Skin of body (tissue), 2 donors: ENCODE results near the gene SLC6A16. TPM values are rescaled to one million over a fixed set of nuclear protein-coding genes. Genes with fewer than 3 reads are reported as not detected.
"Not testable (repeated sequence)": the region's sequence is repeated elsewhere in the genome, so short reads cannot be mapped to it uniquely, and the experiment has no call there.

ENCODE experiments used
- DNase-seq: peaks from one replicate; lab custom pipeline; 2025; lab: John Stamatoyannopoulos, UW
- total RNA-seq: library from RNA; depleted of rRNA; stranded (reverse); fragments of >200 nt; gene quantifications from one replicate; pipeline ENCODE4 v1.2.3, GENCODE V29; 2014

SLC6A16 gene
- total RNA-seq, 1 donor from 2014 or later: 0.20 TPM

DNA sequence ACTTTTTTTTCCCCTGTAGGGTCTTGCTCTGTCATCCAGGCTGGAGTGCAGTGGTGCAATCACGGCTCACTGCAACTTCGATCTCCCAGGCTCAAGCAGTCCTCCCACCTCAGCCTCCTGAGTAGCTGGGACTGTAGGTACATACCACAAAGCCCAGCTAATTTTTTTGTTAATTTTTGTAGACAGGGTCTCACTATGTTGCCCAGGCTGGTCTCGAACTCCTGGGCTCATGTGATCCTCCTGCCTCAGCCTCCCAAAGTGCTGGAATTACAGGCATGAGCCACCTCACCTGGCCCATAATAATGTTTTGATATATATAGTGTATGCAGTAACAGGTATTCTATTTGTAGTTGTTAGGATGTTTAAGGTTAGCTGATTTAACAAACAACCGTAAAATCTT lies 6.2 kb upstream of the SLC6A16 start:
- not testable (repeated sequence) for DNase-seq

DNA sequence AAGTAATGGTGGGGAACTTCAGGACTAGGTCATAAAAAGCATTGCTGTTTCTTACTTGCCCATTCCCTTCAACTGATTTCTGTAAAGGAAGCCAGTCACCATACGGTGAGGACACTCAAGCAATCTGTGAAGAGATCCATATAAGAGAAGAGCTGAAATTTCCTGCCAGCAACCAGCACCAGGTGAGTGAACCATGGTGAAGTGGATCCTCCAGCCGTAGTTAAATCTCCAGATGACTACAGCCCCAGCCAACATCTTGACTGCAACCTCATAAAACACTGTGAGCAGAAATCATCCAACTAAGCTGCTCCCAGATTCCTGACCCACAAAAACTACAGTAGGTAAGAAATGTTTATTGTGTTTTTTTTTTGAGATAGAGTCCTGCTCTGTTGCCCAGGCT lies 3.8 kb upstream of the SLC6A16 start:
- no peak for DNase-seq

DNA sequence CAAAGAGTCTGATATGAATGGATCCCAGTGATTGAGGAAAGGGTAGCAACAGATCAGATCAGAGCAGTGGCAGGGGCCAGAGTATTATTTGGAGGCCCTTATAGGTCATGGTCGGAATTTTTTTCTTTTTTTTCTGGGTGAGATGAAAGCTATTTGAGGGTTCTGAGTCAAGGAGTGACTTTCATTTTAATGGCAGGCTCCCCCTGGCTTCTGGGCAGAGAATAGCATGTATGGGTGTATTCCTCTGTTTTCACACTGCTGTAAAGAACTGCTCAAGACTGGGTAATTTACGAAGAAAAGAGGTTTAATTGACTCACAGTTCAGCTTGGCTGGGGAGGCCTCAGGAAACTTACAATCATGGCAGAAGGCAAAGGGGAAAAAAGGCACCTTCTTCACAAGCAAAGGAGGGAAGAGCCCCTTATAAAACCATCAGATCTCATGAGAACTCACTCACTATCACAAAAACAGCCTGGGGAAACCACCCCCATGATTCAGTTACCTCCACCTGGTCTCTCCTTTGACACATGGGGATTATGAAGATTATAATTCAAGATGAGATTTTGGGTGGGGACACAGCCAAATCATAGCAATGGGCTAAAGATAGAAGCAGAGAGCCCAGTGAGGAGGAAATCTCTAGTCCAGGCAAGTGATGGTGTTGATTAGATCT lies 3.0 kb upstream of the SLC6A16 start:
- no peak for DNase-seq

DNA sequence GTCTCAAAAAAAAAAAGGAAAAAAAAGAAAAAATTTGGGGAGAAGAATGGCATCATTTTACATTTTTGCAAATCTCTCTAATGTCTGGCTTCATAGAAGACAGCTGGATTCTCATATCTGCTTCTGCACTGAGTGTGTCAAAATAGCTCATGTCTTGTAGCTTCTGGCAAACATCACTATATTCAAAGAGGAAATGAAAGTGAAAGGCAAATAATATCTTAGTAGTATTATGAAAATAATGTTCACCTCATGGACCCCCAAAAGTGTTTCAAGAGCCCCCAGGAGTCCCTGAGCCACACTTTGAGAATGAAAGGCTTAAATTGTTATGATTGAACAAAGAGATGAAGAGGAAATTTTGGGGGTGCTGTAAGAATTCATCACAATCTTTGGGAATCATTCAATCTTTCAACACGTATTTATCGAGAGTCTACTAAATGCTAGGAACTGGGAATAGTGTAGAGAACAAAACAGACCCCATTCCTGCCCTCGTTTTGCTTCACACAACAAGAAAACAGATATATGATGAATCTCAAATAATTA lies 1.2 kb upstream of the SLC6A16 start:
- DNase-seq: no peak

DNA sequence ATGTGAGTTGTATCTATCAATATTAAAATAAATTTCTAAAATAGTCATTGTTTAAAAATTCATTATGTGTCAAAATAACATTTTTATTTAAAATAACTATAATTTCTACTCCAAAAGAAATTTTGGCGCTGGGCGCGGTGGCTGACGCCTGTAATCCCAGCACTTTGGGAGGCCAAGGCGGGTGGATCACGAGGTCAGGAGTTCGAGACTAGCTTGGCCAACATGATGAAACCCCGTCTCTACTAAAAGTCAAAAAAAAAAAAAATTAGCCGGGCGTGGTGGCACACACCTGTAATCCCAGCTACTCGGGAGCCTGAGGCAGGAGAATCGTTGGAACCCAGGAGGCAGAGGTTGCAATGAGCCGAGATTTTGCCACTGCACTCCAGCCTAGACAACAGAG lies 765 bp upstream of the SLC6A16 start:
- DNase-seq: not testable (repeated sequence)

DNA sequence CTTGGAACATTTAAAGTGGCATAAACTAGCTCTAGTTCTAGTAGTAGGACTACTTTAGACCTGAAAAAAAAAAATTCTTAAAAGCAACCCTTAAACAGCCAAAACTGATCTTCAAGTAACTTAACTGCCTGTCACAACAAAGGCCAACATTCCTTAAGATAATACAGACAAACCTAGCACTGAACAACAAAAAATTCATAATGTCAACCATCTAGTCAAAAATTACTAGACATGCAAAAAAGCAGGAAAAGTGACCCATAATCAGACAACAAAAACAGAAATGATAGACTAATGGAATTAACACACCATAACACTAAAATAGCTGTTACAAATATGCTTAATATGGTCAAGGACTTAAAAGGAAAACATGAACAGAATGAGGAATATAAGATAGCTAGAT lies 6.7 kb downstream of the SLC6A16 start:
- no peak for DNase-seq

DNA sequence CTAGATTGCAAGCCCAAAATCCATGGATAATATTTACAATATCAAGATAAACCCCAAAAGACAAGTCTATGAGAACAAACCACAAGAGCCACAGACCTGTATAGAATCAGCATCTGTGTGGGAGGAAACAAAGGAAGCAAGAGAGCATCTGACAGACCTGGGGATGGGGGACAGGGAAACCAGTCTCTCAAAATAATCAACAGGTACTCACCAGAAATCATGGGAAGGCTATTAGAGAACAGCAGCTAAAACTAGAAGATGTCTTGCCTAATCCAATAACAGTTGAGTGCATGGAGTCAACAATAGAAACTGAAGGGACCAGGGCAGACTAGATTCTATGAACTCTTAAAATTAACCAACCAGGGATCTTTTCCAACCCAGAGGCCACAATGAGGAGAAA lies 8.7 kb downstream of the SLC6A16 start:
- DNase-seq: no peak

DNA sequence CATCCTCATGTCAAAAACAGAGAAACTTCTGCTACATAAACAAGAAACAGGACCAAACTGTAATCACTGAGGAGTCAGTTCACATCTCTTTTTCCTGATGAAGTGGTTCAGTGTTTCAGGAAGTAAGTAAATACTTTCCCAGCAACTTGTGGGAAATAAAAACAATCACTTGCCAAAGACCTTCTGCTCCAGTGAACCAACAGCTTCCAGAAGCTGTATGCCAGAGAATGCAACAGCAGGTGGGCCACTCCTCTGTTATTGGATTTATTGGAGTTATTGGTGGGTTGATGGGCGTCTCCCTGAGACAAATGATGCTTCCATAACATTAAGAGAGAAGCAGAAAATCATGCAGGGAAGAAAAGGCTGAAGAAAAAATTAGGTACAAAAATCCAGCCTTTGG lies 9.9 kb downstream of the SLC6A16 start:
- no peak for DNase-seq

DNA sequence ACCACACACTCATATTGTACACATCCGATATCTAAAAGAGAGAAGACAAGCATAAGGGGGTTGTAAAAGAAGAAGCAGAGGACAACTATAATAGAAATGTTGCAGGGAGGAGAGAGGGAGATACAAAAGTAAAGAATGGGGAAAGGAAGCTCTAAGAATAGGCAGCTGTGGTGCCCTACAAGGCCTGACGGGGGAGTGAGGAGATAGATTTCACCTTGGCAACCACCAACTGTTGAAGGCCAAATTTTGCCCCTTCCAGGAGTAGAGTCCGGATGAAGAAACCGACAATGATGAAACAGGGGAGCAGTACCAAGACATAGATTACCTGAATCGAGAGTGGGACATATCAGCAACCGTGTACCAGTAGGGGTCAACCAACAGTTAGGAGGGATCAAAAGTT lies 15.9 kb downstream of the SLC6A16 start:
- no peak for DNase-seq

DNA sequence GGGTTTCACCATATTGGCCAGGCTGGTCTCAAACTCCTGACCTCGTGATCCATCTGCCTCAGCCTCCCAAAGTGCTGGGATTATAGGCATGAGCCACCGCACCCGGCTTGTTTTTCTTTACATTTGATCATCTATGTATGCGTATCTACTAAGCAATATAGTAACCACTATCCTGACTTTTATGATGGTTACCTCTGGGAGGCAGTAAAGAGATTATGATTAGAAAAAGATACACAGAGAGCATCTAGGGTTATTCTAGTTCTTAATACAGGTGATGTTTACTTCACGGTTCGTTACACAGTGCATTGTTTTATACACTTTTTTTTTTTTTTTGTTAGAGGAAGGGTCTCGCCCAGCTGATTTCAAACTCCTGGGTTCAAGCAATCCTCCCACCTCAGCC lies 18.3 kb downstream of the SLC6A16 start:
- DNase-seq: not testable (repeated sequence)

DNA sequence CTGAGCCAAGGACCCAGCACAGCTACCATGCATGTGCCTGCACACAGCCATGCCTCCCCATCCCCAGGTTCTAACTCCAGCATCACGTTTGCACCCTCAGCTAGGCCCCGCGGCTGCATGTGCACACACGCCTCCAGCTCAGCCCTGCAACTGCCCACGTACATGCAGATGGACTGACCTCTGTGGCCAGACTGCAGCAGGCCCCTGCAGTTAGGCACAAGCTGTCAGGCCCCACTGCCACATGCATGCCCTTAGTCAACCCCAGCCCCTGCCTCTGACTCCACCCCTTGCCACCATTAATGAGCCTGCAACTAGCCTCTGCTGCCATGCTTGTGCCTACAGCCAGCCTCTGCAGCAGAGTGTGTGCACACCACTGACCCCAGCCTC lies 23.1 kb downstream of the SLC6A16 start:
- no peak for DNase-seq

DNA sequence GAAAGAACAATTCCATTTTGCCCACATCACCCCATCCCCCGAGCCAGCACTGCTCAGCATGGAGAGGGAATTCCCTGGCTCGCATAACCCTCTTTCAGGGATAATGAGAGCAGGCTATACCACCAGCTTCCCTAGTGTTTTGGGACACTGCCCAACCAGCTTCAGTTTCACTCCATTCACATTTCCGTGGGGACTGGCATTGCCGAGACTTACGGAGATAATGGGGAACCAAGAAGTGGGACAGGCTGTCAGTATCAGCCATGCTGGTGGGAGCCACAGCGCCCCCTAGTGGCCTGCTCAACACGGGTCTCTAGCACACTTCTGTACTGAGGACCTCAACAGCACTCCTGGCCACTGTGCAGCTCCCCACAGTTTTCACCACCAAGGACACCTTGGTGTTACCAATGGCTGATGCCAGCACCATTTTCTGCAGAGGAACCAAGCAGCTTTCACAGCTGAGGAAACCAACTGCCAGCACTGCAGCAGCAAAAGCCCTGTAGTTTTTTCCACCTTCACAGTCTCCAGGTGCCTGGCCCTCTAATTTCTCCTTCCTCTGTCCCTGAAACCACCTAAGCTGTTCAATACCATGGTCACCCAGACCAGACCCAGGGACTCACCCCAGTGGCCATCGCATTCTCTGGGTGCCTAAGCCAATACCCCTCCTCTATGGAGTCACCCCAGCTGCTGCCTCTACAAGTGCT lies 23.7 kb downstream of the SLC6A16 start:
- no peak for DNase-seq

DNA sequence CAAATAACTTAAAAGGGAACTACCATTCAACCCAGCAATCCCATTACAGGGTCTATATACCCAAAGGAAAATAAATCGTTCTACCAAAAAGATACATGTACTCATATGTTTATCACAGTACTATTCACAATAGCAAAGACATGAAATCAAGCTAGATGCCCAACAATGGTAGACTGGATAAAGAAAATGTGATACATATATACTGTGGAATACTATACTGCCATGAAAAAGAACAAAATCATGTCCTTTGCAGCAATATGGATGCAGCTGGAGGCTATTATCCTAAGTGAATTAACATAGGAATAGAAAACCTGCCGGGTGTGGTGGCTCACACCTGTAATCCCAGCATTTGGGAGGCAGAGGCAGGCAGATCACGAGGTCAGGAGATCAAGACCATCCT lies 26.3 kb downstream of the SLC6A16 start:
- DNase-seq: not testable (repeated sequence)

DNA sequence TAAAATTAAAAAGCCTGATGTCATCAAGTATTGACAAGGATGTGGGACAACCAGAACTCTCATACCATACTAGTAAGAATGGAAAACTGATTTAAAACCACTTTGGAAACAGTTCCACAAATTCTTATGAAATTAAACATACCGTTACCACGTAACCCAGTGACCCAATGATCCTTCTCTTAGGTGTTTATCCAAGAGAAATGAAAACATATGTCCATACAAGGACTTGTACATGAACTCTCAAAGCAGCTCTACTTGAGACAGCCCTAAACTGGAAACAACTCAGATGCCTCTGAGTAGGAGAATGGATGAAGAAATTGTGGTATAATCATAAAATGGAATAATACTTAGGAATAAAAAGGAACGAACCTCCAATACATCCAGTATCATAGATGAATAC lies 27.6 kb downstream of the SLC6A16 start:
- no peak for DNase-seq

DNA sequence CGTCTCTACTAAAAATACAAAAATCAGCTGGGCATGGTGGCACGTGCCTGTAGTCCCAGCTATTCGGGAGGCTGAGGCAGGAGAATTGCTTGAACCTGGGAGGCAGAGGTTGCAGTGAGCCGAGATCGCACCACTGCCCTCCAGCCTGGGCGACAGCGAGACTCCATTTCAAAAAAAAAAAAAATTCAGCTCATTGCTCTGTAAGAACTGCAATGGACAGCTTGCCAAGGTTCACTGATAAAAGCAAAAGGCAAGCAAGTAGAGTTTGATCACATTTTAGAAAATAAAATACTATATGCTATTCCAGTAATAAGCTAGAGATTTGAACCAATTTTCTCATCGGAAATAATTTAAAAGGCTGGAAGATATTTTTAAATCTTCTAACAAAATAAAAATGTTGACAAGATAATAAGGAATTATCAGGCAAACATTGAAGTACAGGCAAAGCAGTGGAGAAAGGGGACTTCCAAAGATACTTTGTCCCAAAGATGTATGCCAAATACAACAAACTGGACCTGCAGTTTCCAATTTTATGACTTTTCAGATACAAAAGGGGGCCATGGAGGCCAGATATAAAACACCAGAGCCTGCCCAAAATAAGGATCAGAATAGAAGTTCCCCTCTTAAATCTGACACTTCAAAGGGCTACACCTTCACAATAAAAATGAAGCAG lies 29.6 kb downstream of the SLC6A16 start:
- no peak for DNase-seq

DNA sequence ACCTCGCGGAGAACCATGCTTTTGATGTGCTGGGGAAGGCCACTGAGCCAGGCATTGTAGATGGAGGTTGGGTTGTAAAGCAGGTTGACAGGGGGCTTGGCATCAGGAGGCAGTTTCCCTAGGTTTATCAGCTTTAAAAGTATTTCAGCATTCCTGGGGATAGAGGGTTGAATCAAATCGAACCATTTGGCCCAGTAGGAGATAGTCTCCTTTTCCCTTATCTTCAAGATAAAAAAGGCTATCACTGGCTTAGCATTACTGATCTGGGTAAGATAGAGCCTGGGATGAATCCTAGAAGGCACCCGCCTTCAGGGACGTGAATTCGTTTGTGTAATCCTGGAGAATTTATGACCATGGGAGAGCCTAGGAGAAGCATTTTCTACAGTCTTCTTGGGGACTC lies 30.6 kb downstream of the SLC6A16 start:
- DNase-seq: no peak

DNA sequence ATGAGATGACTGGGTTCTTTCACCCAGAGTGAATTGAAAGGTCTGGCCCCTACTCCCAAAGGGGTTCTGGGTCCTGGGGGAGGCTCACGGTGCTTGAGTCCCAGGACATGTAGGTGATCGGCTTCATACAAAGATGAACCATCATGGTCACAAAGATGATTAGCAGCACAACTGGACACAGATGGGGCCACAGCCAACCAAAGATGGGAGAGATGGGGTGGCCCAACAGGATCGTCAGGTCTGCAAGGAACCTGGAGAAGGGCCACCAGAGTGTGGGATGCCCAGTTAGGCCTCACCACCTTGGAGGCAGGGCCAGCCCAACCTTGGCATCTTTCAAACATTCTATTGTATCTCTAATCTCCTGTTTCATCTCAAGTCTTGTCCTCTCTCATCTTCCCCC lies 34.5 kb downstream of the SLC6A16 start:
- DNase-seq: no peak

DNA sequence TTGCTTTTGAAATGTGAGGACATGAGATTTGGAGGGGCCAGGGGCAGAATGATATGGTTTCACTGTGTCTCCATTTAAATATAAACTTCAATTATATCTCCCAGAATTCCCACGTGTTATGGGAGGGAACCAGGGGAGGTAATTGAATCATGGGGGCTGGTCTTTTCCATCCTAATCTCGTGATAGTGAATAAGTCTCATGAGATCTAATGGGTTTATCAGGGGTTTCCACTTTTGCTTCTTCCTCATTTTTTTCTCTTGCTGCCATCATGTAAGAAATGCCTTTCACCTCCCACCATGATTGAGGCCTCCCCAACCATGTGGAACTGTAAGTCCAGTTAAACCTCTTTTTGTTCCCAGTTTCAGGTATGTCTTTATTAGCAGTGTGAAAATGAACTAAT lies 35.7 kb downstream of the SLC6A16 start:
- not testable (repeated sequence) for DNase-seq

DNA sequence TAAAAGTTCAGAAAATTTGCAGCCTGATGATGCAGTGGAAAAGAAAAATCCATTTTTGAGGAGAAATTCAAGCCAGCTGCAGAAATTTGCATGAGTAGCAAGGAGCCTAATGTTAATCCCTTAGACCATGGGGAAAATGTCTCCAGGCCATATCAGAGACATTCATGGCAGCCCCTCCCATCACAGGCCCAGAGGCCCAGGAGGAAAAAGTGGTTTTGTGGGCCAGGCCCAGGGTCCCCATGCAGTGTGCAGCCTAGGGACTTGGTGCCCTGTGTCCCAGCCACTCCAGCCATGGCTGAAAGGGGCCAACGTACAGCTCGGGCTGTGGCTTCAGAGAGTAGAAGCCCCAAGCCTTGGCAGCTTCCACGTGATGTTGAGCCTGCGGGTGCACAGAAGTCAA lies 36.8 kb downstream of the SLC6A16 start:
- DNase-seq: not testable (repeated sequence)

DNA sequence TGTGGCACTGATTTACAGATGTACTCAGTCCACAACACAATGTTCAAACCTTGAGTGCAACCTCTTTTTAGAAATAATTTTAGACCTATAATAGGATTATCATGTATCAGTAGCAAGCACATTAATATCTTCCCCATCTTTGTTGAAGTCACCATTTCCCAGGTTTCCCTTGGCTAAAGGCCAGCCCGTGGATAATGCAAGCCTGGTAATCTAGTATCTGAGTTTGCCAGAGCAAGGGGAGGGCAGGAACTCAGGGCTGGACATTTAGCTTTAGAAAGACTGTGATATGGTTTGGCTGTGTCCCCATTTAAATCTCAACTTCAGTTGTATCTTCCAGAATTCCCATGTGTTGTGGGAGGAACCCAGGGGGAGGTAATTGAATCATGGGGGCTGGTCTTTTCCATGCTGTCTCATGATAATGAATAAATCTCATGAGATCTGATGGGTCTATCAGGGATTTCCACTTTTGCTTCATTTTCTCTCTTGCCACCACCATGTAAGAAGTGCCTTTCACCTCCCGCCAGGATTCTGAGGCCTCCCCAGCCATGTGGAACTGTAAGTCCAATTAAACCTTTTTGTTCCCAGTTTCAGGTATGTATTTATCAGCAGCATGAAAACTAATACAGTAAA lies 37.7 kb downstream of the SLC6A16 start:
- DNase-seq: no peak

DNA sequence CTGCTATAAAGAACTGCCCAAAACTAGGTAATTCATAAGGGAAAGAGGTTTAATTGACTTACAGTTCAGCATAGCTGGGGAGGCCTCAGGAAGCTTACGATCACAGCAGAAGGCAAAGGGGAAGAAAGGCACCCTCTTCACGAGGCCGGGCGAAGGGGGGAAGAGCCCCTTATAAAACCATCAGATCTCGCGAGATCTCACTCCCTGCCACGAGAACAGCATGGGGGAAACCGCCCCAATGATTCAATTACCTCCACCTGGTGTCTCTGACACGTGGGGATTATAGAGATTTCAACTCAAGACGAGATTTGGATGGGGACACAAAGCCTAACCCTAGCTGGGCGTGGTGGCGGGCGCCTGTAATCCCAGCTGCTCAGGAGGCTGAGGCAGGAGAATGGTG lies 42.8 kb downstream of the SLC6A16 start:
- no peak for DNase-seq

DNA sequence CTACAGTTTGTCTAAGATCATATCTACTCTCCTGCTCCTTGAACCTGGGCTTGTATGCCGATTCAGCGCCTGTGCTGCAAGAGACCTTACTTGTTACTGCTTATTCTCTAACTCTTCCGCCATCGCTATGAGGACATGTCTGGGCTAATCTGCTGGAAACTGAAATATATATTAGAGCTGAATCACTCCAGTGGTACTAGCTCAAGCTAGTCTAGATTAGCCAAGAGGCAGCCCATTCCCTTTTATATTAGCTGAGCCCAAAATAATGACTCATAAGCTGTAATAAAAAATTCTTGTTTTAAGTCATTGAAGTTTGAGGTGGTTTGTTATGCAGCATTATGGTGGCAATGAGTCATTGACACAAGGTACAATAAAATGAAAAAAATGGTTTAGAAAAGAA lies 52.8 kb downstream of the SLC6A16 start:
- DNase-seq: no peak
